ENCODE measurements around the gene WEE2. TPM values are rescaled to one million over a fixed set of nuclear protein-coding genes. Genes with fewer than 3 reads are reported as not detected.

The WEE2 gene
- total and polyA plus RNA-seq, 2 of the 13 experiments (the other 11 are each of a cell fraction or from before 2014, with no cell fraction given), result not detected

DNA sequence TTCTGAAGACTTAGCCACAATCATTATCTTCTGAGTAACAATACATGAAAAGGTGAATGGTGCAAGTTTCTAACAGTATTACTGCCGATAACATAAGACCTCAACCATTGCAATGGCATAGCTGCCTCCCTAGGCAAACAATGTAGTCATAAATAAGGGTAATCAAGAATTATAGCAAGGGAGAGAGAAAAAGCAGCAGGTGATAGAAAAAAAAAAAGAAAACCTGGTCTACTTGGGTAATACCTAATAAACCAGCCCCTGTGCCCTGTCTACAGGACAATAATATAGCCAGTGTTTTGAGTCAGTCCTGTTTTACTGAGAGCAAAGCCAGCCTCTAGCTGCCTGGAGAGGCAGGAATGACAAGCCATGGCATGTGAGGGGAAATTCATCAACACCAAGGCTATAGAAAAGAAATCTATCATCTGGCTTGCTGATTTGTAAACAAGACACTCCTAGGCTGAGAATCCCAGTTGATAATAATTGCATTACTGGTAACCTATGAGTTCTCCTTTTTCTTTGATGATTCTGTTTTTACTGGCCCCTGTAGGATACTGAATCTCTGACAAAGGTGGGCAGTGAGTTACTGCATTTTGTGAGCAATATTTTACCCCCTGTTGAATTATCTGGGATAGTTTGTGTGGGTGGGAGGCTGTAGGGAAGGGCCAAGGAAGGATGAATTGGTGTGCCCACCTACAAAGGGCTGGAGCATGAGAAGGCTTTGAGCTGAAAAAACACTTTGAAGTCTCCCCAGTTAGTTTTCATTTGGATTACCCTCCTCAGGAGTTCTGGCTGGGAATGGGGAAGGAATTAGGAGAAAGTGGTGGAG is 1.7 kb upstream of the WEE2 start:
- H3K27ac ChIP-seq (ENCODE audit: extremely low read length, insufficient read depth, low read length), result no peak overlapping the region
- TF ChIP-seq, protein P1, sequence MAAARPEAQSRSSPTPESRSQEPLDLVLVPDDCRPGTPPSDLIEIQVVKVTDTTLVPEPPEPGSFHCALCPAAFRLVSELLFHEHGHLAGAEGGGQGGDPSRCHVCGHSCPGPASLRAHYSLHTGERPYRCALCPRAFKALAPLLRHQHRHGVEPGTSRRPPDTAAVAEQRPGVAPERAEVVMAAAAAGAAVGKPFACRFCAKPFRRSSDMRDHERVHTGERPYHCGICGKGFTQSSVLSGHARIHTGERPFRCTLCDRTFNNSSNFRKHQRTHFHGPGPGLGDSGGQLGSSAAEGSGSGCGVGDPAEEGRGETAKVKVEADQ (CRISPR knock-in tag; IDR thresholded peaks at IDR 0.05; ENCODE audit: borderline replicate concordance), result no peak
- TF ChIP-seq, protein P2, sequence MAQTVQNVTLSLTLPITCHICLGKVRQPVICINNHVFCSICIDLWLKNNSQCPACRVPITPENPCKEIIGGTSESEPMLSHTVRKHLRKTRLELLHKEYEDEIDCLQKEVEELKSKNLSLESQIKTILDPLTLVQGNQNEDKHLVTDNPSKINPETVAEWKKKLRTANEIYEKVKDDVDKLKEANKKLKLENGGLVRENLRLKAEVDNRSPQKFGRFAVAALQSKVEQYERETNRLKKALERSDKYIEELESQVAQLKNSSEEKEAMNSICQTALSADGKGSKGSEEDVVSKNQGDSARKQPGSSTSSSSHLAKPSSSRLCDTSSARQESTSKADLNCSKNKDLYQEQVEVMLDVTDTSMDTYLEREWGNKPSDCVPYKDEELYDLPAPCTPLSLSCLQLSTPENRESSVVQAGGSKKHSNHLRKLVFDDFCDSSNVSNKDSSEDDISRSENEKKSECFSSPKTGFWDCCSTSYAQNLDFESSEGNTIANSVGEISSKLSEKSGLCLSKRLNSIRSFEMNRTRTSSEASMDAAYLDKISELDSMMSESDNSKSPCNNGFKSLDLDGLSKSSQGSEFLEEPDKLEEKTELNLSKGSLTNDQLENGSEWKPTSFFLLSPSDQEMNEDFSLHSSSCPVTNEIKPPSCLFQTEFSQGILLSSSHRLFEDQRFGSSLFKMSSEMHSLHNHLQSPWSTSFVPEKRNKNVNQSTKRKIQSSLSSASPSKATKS (CRISPR knock-in tag; IDR thresholded peaks at IDR 0.05), result no peak
- TF ChIP-seq, protein P3, sequence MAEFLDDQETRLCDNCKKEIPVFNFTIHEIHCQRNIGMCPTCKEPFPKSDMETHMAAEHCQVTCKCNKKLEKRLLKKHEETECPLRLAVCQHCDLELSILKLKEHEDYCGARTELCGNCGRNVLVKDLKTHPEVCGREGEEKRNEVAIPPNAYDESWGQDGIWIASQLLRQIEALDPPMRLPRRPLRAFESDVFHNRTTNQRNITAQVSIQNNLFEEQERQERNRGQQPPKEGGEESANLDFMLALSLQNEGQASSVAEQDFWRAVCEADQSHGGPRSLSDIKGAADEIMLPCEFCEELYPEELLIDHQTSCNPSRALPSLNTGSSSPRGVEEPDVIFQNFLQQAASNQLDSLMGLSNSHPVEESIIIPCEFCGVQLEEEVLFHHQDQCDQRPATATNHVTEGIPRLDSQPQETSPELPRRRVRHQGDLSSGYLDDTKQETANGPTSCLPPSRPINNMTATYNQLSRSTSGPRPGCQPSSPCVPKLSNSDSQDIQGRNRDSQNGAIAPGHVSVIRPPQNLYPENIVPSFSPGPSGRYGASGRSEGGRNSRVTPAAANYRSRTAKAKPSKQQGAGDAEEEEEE (CRISPR knock-in tag; IDR thresholded peaks at IDR 0.05; ENCODE audit: borderline replicate concordance), result no peak
- TF ChIP-seq FOXK2 (IDR thresholded peaks at IDR 0.05), result no peak
- TF ChIP-seq, protein P4, sequence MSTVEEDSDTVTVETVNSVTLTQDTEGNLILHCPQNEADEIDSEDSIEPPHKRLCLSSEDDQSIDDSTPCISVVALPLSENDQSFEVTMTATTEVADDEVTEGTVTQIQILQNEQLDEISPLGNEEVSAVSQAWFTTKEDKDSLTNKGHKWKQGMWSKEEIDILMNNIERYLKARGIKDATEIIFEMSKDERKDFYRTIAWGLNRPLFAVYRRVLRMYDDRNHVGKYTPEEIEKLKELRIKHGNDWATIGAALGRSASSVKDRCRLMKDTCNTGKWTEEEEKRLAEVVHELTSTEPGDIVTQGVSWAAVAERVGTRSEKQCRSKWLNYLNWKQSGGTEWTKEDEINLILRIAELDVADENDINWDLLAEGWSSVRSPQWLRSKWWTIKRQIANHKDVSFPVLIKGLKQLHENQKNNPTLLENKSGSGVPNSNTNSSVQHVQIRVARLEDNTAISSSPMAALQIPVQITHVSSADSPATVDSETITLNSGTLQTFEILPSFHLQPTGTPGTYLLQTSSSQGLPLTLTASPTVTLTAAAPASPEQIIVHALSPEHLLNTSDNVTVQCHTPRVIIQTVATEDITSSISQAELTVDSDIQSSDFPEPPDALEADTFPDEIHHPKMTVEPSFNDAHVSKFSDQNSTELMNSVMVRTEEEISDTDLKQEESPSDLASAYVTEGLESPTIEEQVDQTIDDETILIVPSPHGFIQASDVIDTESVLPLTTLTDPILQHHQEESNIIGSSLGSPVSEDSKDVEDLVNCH (CRISPR knock-in tag; IDR thresholded peaks at IDR 0.05), result no peak
- TF ChIP-seq SRSF4 (IDR thresholded peaks at IDR 0.05; ENCODE audit: low read depth, low read length, poor library complexity, severe bottlenecking), result no peak
- no peak for TF ChIP-seq ZBTB7B (CRISPR knock-in tag; IDR thresholded peaks at IDR 0.05)
- TF ChIP-seq RARG (CRISPR knock-in tag; IDR thresholded peaks at IDR 0.05; ENCODE audit: low read depth), result no peak
- TF ChIP-seq, protein P5, sequence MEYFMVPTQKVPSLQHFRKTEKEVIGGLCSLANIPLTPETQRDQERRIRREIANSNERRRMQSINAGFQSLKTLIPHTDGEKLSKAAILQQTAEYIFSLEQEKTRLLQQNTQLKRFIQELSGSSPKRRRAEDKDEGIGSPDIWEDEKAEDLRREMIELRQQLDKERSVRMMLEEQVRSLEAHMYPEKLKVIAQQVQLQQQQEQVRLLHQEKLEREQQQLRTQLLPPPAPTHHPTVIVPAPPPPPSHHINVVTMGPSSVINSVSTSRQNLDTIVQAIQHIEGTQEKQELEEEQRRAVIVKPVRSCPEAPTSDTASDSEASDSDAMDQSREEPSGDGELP (IDR thresholded peaks at IDR 0.05; ENCODE audit: borderline replicate concordance, low read depth), result no peak
- no peak overlapping the region for H3K4me2 ChIP-seq (ENCODE audit: low read depth, low read length)
- DNase-seq (ENCODE audit: low spot score) (no peak), FAIRE-seq (no peak), ATAC-seq (no peak)
- H3K36me3 ChIP-seq (replicated peaks in 1 of 2; ENCODE audit: control insufficient read depth in 1 of 2, insufficient read depth in 2 of 2, low read length in 2 of 2), result no peaks in the 10 kb centered on the region
- in situ Hi-C loops (cut with HindIII; ENCODE audit: extremely low pct_ligation_motif_present, low pct_unique_long_range_greater_than_20kb) (no loop called here), intact Hi-C loops (cut with micrococcal nuclease; ENCODE audit: unreplicated experiment) (no loop called here)
- ChIA-PET CTCF (ENCODE audit: low intra/inter-chr PET ratio, low total read pairs) (no interaction called here), POLR2A (no interaction called here)
- H3K27me3 ChIP-seq (ENCODE audit: control insufficient read depth in 1 of 2, insufficient read depth in 2 of 2, low read length in 2 of 2), result peaks cover 0 to 19% of the 10 kb centered on the region in 2 experiments; a peak in 3 of 5 replicates
- peaks cover 24% of the 10 kb centered on the region for H3K4me1 ChIP-seq (ENCODE audit: insufficient read depth, low read length)
- BruUV-seq (replicated peaks), result no TSS peak
- no peaks in the 10 kb centered on the region for H3K9me3 ChIP-seq (ENCODE audit: low read length)
- H2AFZ ChIP-seq (ENCODE audit: low read length), result no peak overlapping the region
- no peaks in the 10 kb centered on the region for H3K79me2 ChIP-seq (ENCODE audit: insufficient read depth, low read length)
- 45% methylated on average over 1 of the region's 1 CpG for WGBS (ENCODE audit: low lambda C conversion rate)
- no peak overlapping the region for H3K4me3 ChIP-seq (replicated peaks in 1 of 3; ENCODE audit: insufficient read depth in 1 of 3, low read depth in 2 of 3, low read length in 3 of 3)
- H4K20me1 ChIP-seq (ENCODE audit: insufficient read depth, low read length), result no peaks in the 10 kb centered on the region
- no peak overlapping the region for H3K9ac ChIP-seq (ENCODE audit: insufficient read depth, low read depth, low read length)
